HepG2 (cell line): ENCODE results near the gene PPM1E. TPM values are rescaled to one million over a fixed set of nuclear protein-coding genes. Genes with fewer than 3 reads are reported as not detected.

Source experiments
- ATAC-seq: fragments of 200-7000 bp; cut with Tn5 transposase; 3 replicates; pipeline ENCODE4 v1.9.1; 2020; ENCODE audit warnings: mild to moderate bottlenecking, moderate library complexity
- BruUV-seq: library from RNA; stranded (reverse); fragments of 400-500 nt; replicated peaks from 2 replicates; lab custom pipeline; 2021; lab: Mats Ljungman, UMichigan
- CTCF ChIA-PET: fragments of 300-600 bp; formaldehyde crosslinking; extraction: SDS; loops from one replicate; lab custom pipeline; 2021; ENCODE audit warnings: low total read pairs, inconsistent platforms, low intra/inter-chr PET ratio; lab: Yijun Ruan, JAX
- POLR2A ChIA-PET: fragments of 350-600 bp; sonication (Branson Sonifier 250); formaldehyde crosslinking; loops from one replicate; lab custom pipeline; 2020; ENCODE audit warnings: antibody characterized with exemption, inconsistent platforms; lab: Yijun Ruan, JAX
- DNase-seq: peaks from one replicate; pipeline ENCODE4 v3.0.0-alpha.2; 2015; ENCODE audit warnings: low spot score
- FAIRE-seq: peaks from 3 replicates; lab custom pipeline; 2011; peaks lifted over from hg19 to GRCh38; lab: Jason Lieb, UNC
- H2AFZ ChIP-seq: one replicate; pipeline ENCODE4 v1.6.1; 2011; ENCODE audit warnings: low read length, inconsistent platforms
- H3K27ac ChIP-seq: fragments of 300-600 bp; 3 replicates; pipeline ENCODE4 v1.8.0; 2011; ENCODE audit warnings: mixed run types, mild to moderate bottlenecking, mixed read lengths, low read length, inconsistent platforms; ENCODE audit not compliant: insufficient read depth; ENCODE audit errors: extremely low read length
- H3K27me3 ChIP-seq, 2 experiments: fragments of 200-600 bp in 1 of 2; 2 replicates in 1 of 2; 3 replicates in 1 of 2; pipeline versions ENCODE4 v1.6.0 to v1.8.0; 2011; ENCODE audit warnings: low read length in 2 of 2, mild to moderate bottlenecking in 2 of 2, moderate library complexity in 2 of 2, inconsistent platforms in 1 of 2; ENCODE audit not compliant: insufficient read depth in 2 of 2, control insufficient read depth in 1 of 2
- H3K36me3 ChIP-seq, 2 experiments: fragments of 200-600 bp in 1 of 2; replicated peaks in 1 of 2; 2 replicates in 1 of 2; 3 replicates in 1 of 2; pipeline versions ENCODE4 v1.5.1 to v1.8.0; 2011; ENCODE audit warnings: low read length in 2 of 2, inconsistent platforms in 1 of 2; ENCODE audit not compliant: insufficient read depth in 2 of 2, control insufficient read depth in 1 of 2
- H3K4me1 ChIP-seq: 2 replicates; pipeline ENCODE4 v1.5.1; 2012; ENCODE audit warnings: low read length, inconsistent platforms; ENCODE audit not compliant: insufficient read depth
- H3K4me2 ChIP-seq: 2 replicates; pipeline ENCODE4 v1.6.0; 2011; ENCODE audit warnings: low read depth, low read length, inconsistent platforms
- H3K4me3 ChIP-seq, 3 experiments: fragments of 200-600 bp in 1 of 3; sonication (generic), shearing (Covaris generic) in 1 of 3; replicated peaks in 1 of 3; 2 replicates each; pipeline ENCODE4 v1.5.1; 2011 to 2016; ENCODE audit warnings: low read length in 3 of 3, inconsistent platforms in 2 of 3, low read depth in 2 of 3, mild to moderate bottlenecking in 2 of 3, control low read depth in 1 of 3, mixed read lengths in 1 of 3; ENCODE audit not compliant: insufficient read depth in 1 of 3
- H3K79me2 ChIP-seq: one replicate; pipeline ENCODE4 v1.6.1; 2011; ENCODE audit warnings: low read length, inconsistent platforms; ENCODE audit not compliant: insufficient read depth
- H3K9ac ChIP-seq: 2 replicates; pipeline ENCODE4 v1.6.0; 2011; ENCODE audit warnings: mild to moderate bottlenecking, low read depth, low read length, inconsistent platforms; ENCODE audit not compliant: insufficient read depth
- H3K9me3 ChIP-seq: 2 replicates; pipeline ENCODE4 v1.5.1; 2012; ENCODE audit warnings: mild to moderate bottlenecking, low read length
- H4K20me1 ChIP-seq: 2 replicates; pipeline ENCODE4 v1.6.0; 2011; ENCODE audit warnings: inconsistent platforms, mild to moderate bottlenecking, low read length, moderate library complexity; ENCODE audit not compliant: insufficient read depth
- ATF7-NPFF ChIP-seq: sonication (generic); formaldehyde crosslinking; IDR thresholded peaks from 2 replicates; pipeline ENCODE4 v1.8.1; 2023; ENCODE audit warnings: mild to moderate bottlenecking, low read depth, missing genetic modification reagents, moderate library complexity
- FOSL2 ChIP-seq: sonication (generic); formaldehyde crosslinking; IDR thresholded peaks from 2 replicates; pipeline ENCODE4 v1.4.0; 2020; ENCODE audit warnings: missing genetic modification reagents
- MATR3 ChIP-seq: sonication (generic); formaldehyde crosslinking; IDR thresholded peaks from 2 replicates; pipeline ENCODE4 v1.4.0; 2020; ENCODE audit warnings: missing genetic modification reagents
- MTA3 ChIP-seq: sonication (generic); formaldehyde crosslinking; IDR thresholded peaks from 2 replicates; pipeline ENCODE4 v1.4.0; 2020; ENCODE audit warnings: missing genetic modification reagents
- PHF21A ChIP-seq: sonication (generic); formaldehyde crosslinking; IDR thresholded peaks from 2 replicates; pipeline ENCODE4 v1.5.0; 2020; ENCODE audit warnings: mild to moderate bottlenecking, missing genetic modification reagents
- RNF2 ChIP-seq: fragments of 450-650 bp; conservative IDR thresholded peaks from 2 replicates; pipeline ENCODE4 v1.6.1; 2016; ENCODE audit warnings: low read depth
- STAG1 ChIP-seq: sonication (generic); formaldehyde crosslinking; IDR thresholded peaks from 2 replicates; pipeline ENCODE4 v1.4.0; 2020; ENCODE audit warnings: missing genetic modification reagents
- TERF1 ChIP-seq: sonication (generic); formaldehyde crosslinking; IDR thresholded peaks from 2 replicates; pipeline ENCODE4 v1.8.0; 2022; ENCODE audit warnings: mild to moderate bottlenecking, missing genetic modification reagents, moderate library complexity
- ZNF274 ChIP-seq: sonication (generic); formaldehyde crosslinking; IDR thresholded peaks from 2 replicates; pipeline ENCODE4 v1.5.1; 2020; ENCODE audit warnings: mild to moderate bottlenecking, missing genetic modification reagents
- ZNF510 ChIP-seq: sonication (generic); formaldehyde crosslinking; IDR thresholded peaks from 2 replicates; pipeline ENCODE4 v1.4.0; 2020; ENCODE audit warnings: low read depth, mild to moderate bottlenecking, missing genetic modification reagents
- ZUFSP ChIP-seq: sonication (generic); formaldehyde crosslinking; IDR thresholded peaks from 2 replicates; pipeline ENCODE4 v1.9.0; 2021; ENCODE audit warnings: missing genetic modification reagents, mild to moderate bottlenecking, borderline replicate concordance
- WGBS: methylation state at CpG from one replicate; pipeline ENCODE4 v1.1.6; 2017; ENCODE audit warnings: low lambda C conversion rate; 5-methylcytosine and 5-hydroxymethylcytosine counted together
- in situ Hi-C: cut with HindIII; loops from 2 replicates; pipeline ENCODE4 v1.10.0; 2017; ENCODE audit warnings: low pct_unique_long_range_greater_than_20kb; ENCODE audit not compliant: extremely low pct_ligation_motif_present
- intact Hi-C: fragments of 100-400 bp; cut with micrococcal nuclease; formaldehyde crosslinking; loops from one replicate; pipeline ENCODE4 v1.10.0; 2022; ENCODE audit not compliant: unreplicated experiment
- polyA plus RNA-seq, 8 experiments: library from polyadenylated mRNA; depleted of rRNA in 3 of 8; stranded (reverse) in 7 of 8; unstranded in 1 of 8; fragments of >200 nt; fragmentation: Illumina TruSeq in 4 of 8; extraction: Trizol in 4 of 8; gene quantifications; 2 replicates each; pipeline versions ENCODE4 v1.2.1 to v1.2.3, GENCODE V29; 2011 to 2016; ENCODE audit warnings: low read depth in 4 of 8, missing spikeins in 1 of 8, mixed read lengths in 1 of 8; ENCODE audit not compliant: insufficient read depth in 1 of 8
- total RNA-seq, 5 experiments: library from RNA; depleted of rRNA; stranded (reverse); fragments of >200 nt; fragmentation: Illumina TruSeq; extraction: Trizol; gene quantifications; 2 replicates each; pipeline ENCODE4 v1.2.3, GENCODE V29; 2016; ENCODE audit warnings: low read depth in 1 of 5
- TF ChIP-seq, protein P1 (sequence below): sonication (generic); formaldehyde crosslinking; IDR thresholded peaks from 2 replicates; pipeline ENCODE4 v1.5.0; 2020; ENCODE audit warnings: mild to moderate bottlenecking, missing genetic modification reagents, moderate library complexity
- TF ChIP-seq, protein P2 (sequence below): sonication (generic); IDR thresholded peaks from 2 replicates; pipeline ENCODE4 v1.6.1; 2016; ENCODE audit warnings: low read depth, borderline replicate concordance

PPM1E gene
- total and polyA plus RNA-seq, 2 of the 13 experiments (the other 11 are each of a cell fraction or from before 2014, with no cell fraction given) = 0.15 TPM; not detected in 1

- POLR2A ChIA-PET = no interaction called here
- peak; percentile 59 for DNase-seq
- BruUV-seq = no TSS peak
These were observed 204.4 kb downstream of the PPM1E start for GRCh38 chr17:58960068-58960467.

DNA sequence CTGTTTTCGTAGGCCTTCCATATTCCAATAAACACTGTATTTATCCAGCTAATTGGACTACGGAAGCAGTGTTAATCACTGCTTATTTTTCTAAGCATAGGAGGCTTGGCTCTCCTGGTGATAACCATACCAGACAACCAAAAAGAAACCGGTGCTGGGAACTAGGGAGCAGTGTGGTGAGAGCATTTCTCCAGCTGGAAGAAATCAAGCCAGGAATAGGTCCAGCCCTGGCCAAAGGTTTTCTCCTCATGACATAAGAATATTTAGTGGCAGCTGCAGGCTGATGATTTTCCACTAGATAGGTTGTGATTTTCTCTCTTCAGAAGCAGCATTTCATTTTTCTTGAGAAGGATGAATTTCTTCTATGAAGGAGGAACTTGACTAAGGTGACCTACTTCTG, 209.6 kb downstream of the PPM1E start:
- Histone ChIP-seq H3K4me3 (no peak overlapping the region), H3K4me1 (no peaks in the 10 kb centered on the region), H3K9ac (no peak overlapping the region), H3K79me2 (no peaks in the 10 kb centered on the region), H3K27ac (no peak overlapping the region), H3K27me3 (no peaks in the 10 kb centered on the region), H4K20me1 (no peaks in the 10 kb centered on the region), H3K9me3 (no peaks in the 10 kb centered on the region), H2AFZ (no peak overlapping the region), H3K36me3 (no peaks in the 10 kb centered on the region), H3K4me2 (no peak overlapping the region)
- 29% methylated on average over 3 of the region's 3 CpGs for WGBS
- ATAC-seq (no peak), DNase-seq (no peak), FAIRE-seq (no peak)
- POLR2A ChIA-PET = no interaction called here
- in situ Hi-C loops (no loop called here), intact Hi-C loops (no loop called here)
- no TSS peak for BruUV-seq
- CTCF ChIA-PET = no interaction called here
- TF ChIP-seq ZNF510 (CRISPR knock-in tag) = no peak
- no peak for TF ChIP-seq PHF21A (CRISPR knock-in tag)
- TF ChIP-seq ZNF274 (CRISPR knock-in tag) = no peak
- TF ChIP-seq FOSL2 (CRISPR knock-in tag) = no peak
- TF ChIP-seq MATR3 (CRISPR knock-in tag) = no peak
- no peak for TF ChIP-seq ZUFSP (CRISPR knock-in tag)
- TF ChIP-seq ATF7-NPFF (CRISPR knock-in tag) = no peak
- TF ChIP-seq RNF2 = no peak
- TF ChIP-seq TERF1 (CRISPR knock-in tag) = no peak

More at GRCh38 chr17:58960068-58960467, 204.4 kb downstream of the PPM1E start:
- Histone ChIP-seq H3K9me3 (no peaks in the 10 kb centered on the region), H4K20me1 (no peaks in the 10 kb centered on the region), H3K27ac (no peak overlapping the region), H3K4me2 (no peak overlapping the region), H3K79me2 (no peaks in the 10 kb centered on the region), H2AFZ (peak overlapping the region; percentile 9), H3K27me3 (no peaks in the 10 kb centered on the region), H3K9ac (no peak overlapping the region), H3K4me1 (peaks cover 5% of the 10 kb centered on the region; the same call in 1 of the 2 replicates), H3K4me3 (no peak overlapping the region), H3K36me3 (no peaks in the 10 kb centered on the region)
- CTCF ChIA-PET = no interaction called here
- FAIRE-seq = peak; percentile 50
- in situ Hi-C loops = no loop called here
- intact Hi-C loops = no loop called here
- TF ChIP-seq MTA3 (CRISPR knock-in tag) = no peak
- TF ChIP-seq, protein P1, sequence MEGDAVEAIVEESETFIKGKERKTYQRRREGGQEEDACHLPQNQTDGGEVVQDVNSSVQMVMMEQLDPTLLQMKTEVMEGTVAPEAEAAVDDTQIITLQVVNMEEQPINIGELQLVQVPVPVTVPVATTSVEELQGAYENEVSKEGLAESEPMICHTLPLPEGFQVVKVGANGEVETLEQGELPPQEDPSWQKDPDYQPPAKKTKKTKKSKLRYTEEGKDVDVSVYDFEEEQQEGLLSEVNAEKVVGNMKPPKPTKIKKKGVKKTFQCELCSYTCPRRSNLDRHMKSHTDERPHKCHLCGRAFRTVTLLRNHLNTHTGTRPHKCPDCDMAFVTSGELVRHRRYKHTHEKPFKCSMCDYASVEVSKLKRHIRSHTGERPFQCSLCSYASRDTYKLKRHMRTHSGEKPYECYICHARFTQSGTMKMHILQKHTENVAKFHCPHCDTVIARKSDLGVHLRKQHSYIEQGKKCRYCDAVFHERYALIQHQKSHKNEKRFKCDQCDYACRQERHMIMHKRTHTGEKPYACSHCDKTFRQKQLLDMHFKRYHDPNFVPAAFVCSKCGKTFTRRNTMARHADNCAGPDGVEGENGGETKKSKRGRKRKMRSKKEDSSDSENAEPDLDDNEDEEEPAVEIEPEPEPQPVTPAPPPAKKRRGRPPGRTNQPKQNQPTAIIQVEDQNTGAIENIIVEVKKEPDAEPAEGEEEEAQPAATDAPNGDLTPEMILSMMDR (CRISPR knock-in tag) = peak; percentile 48
- TF ChIP-seq ATF7-NPFF (CRISPR knock-in tag) = no peak
- peak; percentile 30; the same call in 1 of the 2 replicates for TF ChIP-seq STAG1 (CRISPR knock-in tag)
- TF ChIP-seq, protein P2, sequence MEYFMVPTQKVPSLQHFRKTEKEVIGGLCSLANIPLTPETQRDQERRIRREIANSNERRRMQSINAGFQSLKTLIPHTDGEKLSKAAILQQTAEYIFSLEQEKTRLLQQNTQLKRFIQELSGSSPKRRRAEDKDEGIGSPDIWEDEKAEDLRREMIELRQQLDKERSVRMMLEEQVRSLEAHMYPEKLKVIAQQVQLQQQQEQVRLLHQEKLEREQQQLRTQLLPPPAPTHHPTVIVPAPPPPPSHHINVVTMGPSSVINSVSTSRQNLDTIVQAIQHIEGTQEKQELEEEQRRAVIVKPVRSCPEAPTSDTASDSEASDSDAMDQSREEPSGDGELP = peak; percentile 52; the same call in 1 of the 2 replicates
- no peak for ATAC-seq
